ENCODE data around the gene GRIA3.

GRIA3 gene

DNA sequence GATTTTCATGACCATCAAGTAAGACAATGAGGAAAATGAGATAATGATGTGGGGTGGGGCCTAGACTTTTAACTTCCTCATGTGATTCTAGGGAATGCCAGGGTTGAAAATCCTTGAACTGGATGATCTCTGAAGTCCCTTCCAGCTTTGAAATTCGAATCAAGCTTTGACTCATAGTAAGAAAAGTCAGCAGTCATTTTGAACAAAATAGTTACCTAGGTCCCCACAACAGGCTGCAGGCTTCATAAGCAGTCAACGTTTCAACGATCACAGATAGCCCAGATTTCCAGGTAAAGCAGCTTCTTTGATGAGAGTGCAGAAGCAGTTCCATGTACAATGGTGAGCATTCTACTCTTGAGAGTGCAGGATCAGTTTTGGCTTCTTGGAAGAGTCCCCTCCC, 93.7 kb downstream of the GRIA3 start:
- no peak for DNase-seq

DNA sequence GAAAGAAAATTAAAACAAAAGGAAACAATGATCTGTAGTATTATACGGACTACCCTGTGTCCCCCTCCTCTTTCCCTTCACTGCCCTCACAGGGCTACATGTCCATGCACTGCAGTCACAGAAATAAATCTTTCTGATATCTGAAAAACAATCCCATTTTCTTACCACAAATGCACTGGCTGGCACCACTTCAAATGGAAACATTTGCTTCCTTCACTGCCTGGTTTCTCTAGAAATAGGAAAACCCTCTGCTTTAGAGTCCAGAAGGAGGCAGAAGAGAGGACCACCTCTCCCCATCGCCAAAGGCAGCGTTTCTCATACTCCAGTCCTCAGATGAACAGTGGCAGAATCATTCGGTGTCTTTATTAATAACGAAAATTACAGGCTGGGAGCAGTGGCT, 98.2 kb downstream of the GRIA3 start:
- DNase-seq, result no peak

DNA sequence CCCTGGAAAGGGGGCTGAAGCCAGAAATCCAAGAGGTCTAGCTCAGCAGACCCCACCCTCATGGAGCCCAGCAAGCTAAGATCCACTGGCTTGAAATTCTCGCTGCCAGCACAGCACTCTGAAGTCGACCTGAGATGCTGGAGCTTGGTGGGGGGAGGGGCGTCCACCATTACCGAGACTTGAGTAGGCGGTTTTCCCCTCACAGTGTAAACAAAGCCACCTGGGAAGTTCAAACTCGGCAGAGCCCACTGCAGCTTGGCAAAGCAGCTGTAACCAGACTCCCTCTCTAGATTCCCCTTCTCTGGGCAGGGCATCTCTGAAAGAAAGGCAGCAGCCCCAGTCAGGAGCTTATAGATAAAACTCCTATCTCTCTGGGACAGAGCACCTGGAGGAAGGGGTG, 99.3 kb downstream of the GRIA3 start:
- peak; percentile 34 for DNase-seq

DNA sequence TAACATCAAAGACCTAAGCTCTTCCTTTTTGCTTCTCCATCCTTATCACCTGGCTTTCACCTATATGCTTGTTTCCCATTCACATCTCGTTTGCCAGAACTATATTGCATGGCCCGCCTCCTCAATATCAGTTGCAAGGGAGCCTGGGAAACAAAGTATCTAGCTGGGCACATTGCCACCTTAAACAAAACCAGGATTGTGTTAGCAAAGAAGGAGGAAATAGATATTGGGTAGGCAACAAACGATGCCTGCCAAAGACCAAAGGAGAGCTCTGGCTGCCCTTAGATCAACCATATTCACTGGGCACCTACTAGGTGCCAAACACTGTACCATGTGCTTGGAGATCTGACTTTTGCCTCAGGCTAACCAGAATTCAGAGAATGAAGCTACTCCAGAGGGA, 107.5 kb downstream of the GRIA3 start:
- DNase-seq, result no peak

DNA sequence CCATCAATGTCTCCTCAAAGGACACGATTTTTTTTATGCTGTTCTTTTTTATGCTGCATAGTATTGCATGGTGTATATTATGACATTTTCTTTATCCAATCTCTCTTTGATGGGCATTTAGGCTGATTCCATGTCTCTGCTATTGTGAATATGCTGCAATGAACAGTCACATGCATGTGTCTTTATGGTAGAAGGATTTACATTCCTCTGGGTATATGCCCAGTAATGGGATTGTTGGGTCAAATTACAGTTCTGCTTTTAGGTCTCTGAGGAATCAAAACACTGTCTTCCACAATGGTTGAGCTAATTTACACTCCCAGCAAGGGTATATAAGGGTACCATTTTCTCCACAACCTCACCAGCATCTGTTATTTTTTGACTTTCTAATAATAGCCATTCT, 113.9 kb downstream of the GRIA3 start:
- DNase-seq, result no peak

DNA sequence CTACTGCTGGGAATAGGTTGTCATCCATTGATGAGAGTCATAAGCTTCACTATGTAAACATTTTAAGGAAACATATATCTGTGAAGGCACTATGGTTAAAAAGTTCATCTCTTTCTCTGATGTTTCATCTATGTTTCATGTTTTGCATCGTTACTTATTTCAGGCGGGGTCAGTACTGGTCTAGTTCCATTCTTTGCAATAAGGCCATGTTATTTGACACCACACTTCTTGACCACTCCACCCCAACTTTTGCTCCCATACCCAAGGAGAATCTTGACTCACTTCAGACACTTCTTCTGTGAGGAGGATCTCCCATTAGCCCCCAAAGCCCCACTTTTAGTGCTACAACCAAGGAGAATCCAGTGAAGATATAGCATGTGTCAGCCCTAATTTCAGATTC, 119.4 kb downstream of the GRIA3 start:
- DNase-seq, result no peak

DNA sequence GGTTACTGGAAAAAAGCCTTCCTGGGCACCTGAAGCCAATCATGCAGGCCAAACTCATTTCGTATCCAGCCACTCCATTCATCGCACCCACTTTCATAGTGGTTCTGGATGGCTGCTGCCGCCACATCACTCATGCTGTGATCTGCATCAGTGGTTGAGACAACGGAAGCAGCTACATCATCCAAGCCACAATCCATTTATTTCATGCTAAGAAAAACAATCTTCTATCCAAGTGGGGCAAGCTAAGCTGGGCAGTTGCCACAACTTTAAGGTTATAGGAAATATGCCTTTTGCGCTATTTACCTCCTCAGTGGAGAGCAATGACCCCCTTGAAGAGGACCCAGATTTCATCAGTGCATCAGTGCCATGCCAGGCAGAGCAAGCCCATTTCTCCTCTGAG, 124.6 kb downstream of the GRIA3 start:
- no peak for DNase-seq

DNA sequence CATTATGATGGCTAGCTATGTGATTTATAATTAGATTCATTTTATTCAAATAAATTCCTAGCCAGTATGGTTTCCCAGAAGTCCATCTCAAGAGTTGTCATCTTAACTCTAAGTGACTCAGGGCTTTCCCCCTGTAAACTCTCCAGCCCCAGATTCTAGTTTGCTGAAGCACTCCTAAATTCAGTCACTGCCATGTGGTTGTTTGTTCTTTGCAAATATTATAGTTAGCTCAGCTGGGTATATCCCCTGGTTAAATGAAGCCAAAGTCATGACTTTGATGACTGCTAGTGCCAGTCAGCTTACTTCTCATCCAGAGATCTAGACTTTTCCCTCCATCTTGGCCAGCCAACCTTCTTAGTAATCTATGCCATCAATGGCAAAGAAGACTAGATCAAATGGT, 126.0 kb downstream of the GRIA3 start:
- peak; percentile 19 for DNase-seq

DNA sequence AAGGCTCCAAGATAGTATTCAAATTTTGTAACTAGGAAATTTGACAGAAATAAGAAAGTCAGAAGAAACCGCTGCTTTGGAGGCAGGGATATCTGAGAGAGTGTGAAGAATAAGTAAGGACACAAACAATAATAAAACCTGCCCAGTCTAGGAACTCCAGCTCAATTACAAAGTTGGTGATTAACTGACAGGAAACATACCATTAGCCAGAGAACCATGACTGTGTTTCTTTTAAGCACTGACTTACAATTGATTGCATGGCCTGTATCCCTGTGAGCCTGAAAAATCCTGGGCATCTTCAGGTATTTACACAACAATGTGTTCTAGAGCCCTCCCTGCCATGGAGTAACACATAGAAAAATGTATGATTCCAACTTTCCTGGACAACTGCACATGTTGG, 127.4 kb downstream of the GRIA3 start:
- DNase-seq, result no peak

DNA sequence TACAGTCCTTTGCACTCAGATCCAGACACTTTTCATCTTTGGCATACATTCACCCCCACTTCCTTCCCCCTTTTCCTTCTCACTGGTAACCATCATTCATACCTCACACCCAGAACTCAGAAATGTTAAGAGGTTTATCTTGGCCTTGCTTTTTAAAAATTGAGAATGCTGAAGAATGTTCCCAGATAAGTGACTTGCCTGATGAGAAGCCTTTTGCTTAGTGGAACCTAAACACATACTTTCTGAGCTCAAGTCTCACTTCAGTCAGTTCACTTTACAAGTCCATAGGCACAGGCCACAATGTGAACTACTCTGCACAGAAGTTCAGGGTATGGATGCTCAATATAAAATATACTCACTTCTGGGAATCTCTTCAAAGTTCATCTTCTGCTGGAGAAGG, 129.4 kb downstream of the GRIA3 start:
- DNase-seq, result no peak

DNA sequence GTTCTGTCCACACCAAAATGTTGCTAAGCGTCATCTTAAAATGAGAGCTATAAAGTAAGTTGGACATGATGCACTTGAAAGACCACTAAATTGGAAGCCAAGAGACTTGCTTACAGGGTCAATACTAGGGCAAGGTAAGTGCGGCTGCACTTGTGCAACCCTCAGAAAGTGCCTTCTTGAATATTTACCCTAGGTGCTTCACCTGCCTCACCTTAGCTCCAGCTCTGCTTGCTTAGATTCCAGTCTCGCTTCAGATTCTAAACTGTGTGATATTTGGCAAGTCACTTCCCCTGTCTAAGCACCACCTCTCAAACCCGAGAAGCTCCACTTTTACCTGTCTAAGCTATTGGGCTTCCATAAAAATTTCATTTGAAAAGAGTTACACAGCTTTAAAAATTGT, 136.5 kb downstream of the GRIA3 start:
- no peak for DNase-seq

DNA sequence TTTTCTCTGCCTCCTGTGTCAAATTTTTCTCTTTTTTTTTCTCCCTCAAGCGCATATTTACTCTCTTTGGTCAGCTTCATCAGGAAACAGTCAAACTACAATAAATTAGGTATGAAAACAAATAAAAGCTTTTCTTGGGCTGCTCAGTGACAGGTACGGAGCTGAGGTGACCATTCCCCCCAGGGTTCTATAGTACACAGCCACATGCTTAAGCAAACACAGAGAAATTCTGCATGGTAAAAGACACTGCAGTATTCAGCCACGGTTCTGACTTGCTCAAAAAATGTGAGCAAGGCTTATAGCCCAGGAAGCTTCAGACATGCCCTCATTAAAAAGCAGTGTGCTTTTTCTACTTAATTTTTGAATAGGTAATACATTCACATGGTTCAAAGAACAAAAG, 138.5 kb downstream of the GRIA3 start:
- no peak for DNase-seq

DNA sequence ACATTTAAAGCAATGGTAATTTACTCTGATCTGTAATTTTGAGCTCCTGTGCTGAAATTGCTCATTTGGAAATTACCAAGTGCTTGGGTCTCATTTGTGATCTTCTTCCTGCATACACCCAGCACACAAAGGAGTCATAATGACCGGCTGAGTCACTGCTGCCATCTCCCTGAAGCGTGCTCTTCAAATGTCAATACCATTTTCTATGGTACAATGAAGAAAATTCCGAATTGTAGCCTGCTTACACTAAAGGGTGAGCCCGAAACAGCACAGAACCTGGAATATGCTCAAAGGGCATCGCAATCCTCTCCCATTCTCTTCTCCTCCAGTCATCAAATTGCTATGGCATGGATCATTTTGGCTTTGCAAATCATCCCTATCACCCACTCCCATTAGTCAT, 140.5 kb downstream of the GRIA3 start:
- no peak for DNase-seq

DNA sequence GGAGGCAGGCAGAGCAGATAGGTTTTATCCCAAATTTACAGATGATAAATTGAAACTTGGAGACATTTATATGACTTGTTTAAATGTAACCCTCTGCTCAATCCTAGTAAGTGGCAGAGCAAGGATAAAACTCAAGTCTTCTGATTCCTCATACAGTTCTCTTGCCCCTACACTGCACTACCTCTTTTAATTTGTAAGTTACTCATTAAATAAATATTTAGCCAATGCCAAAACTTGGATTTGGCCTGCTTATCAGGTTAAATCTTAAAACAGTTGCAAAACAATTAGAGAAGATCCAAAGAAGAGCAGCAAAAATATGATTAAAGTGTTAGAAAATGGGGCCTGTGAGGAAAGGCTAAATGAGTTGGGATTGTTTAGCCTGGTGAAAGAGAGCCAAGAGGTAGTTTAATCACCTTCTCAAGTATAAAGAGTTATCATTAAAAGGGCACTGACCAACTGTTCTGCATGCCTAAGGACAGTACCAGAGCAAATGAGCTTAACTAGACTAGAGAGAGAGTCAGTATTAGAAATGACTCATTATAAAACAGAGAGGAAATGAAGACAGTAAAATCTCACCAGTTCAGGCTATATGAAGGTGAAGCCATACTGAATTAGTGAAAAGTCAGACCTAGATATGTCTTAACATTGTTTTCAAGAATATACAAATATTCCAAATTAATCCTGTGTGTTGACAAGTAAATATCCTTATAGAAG, 146.3 kb downstream of the GRIA3 start:
- no peak for DNase-seq

DNA sequence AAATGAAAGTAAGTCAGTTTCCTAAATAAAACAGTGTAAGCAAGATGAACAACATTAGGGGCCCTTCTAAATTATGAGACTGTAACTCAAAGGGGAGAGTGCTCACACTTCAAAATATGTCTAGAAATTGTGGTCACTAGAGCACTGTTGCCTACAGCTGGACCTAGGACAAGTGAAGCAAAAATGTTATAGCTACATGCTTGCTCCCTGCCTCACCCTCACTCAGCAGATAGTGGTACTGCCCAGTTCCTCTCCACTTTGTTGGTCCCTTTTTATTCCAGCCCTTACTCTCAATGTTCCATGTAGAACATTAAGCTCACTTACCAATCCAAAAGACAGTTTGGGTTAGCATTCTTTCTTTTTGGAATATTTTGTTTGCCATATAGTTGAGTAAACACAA, 147.3 kb downstream of the GRIA3 start:
- no peak for DNase-seq

DNA sequence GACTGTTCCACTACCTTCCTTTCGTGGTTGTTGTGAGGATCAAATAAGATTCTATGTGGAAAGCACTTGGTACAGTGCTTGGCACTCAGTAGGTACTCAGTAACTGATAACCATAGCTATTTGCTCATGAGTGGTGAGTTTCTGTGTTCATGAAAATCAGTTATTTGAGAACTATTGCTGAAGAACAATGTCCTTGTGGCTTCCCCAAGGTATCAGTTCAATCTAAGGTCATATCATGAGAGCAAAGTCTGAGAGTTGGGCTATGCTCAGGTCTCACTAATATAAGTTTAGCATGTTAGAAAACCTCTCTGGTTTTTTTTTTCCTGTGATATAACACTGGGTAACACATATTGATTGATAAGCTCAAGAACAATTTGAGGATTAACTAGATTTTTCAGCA, 147.8 kb downstream of the GRIA3 start:
- no peak for DNase-seq

DNA sequence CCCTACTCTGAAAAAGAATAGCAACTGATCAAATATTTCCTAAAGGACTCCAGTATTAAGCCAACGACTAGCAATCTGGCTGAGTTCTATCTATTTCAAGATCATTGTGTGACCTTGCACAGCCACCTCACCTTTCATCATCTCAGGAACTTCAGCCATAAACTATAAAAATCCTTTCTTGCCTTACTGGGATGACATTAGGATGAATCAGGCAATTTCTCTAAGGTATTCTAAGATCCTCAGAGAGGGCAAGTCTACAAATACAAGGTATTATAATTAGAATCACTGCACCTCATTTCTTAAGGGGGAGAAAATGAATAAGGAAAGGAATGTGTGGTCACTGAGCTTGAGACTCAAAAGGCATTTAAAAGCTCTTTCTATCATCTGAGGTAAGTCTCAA, 152.6 kb downstream of the GRIA3 start:
- no peak for DNase-seq

DNA sequence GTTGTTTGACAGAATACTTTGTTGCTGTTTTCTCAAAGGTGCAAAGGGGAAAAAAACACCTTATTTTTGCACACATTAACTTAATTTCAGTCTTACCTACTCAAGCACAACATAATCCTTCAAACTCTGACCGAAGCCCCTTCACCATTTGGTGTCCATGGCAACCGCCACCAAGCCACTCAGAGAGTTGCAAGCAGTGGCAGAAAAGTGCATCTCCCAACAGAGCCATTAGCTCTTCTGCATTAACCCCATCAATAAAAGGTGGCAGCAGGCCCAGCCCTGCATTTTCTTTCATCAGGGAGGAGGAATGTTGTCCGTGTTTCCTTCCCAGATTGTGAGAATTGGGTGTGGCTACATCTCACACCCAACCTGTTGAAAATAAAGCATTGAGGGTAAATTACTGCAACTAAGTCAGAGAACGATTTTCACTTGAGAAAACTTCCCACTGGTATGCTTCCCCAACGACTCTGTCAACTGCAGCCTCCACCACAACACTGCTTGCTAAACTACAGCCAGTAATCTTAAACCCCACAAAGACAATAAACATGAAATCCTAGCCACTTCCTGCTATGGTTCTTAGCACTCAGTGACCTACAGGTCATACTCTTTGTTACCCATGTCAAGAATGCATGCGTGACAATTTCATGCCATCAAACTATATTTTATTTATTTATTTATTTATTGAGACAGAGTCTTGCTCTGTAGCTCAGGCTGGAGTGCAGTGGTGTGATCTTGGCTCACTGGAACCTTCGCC, 154.0 kb downstream of the GRIA3 start:
- DNase-seq, result no peak

DNA sequence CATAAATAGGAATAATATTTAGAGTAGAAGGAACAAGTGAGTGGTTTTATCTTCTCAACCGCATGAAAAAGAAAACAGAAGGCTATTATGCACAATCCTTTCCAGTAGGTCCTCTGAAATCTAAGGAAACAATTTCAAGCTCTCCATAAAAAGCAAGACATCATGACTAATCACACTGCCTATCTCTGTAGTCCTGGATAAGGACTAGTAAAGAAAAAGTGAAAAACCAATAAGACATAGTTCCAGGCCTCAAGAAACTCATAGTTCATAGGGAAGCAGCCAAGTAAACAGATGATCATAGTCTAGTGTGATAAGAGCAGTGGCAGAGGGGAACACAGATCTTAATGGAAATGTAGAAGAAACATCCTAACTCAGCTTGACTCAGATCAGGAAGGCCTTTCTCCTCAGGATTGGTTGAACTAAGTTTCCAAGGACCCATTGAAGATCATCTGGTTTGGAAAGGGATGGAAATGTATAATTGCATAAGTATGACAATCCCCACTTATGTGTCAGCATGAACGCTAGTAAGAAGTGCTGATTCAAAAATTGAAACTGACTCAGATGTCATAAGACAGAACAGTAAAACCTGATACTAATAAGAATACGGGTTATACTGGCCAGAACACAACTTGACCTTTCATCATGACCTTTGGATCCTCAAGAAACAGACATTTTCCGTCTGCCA, 155.3 kb downstream of the GRIA3 start:
- no peak for DNase-seq

DNA sequence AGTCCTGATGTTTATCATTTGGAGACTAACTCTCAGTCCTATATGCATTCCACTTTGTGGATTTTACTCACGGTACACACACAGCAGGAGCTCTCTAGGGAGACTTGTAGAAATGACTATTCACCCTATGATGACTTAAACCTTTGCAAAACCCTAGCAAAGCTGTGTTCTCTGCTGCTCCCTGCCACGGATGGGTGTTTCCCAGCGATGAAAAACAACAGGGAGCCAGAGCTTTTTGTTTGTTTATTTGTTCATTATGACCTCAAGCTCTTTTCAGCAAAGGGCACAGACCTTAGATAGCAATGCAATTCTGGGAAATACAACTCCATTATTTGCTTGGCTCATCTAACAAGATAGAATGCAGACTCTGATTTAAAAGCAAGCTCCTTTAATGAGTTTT, 156.6 kb downstream of the GRIA3 start:
- no peak for DNase-seq

DNA sequence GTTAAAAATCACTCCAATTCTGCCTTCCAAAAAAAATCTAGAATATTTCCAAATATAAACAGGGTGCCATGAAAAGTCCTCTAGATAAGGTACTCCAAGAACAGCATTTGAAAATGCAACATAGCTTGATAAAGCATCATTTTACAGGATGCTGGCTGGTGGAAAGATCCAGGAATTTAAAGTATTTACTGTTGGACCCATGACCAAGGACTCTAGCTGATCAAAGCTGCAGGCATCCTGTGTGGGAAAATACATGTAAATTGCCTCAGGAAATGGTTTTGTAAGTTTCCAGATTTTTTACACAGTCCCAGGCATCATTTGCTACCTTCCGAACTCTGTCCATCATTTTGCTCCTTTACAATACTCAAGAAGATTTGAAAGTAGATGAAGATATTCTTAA, 164.4 kb downstream of the GRIA3 start:
- no peak for DNase-seq

DNA sequence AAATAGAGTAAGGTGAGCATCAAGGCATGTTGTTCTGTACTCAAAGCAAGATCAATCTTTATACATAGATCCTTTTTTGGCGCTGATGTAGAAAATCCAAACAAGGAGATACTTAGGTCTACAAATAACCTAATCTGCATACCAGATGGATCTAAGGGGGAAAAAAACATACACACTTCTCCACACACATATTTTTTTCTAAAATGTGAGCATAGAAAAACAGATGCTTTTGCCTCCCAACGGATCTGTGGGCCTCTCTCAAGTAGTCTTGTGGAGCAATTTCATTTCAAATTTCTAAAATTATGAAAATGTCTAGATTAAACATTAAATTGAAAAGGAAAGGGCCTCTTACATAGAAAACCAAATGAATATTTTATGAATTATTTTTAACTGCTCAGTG, 166.1 kb downstream of the GRIA3 start:
- DNase-seq, result no peak

DNA sequence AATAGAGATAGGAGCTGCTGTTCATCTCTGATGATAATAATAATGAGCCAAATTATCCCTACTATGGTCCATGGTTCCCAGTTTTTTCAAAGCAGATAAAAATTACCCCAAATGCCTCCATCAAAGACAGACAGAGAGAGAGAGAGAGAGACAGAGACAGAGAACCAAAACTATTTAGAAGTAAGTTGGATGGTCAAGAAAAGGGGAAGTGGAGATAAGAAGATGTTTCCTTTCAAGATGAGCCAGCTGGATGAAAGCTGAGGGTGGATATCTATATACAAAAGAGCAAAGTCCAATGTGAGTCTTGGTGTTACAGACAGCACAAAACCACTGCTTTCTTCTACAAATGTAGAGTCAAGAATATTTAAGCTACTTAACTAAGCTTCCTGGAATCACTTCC, 173.9 kb downstream of the GRIA3 start:
- no peak for DNase-seq

DNA sequence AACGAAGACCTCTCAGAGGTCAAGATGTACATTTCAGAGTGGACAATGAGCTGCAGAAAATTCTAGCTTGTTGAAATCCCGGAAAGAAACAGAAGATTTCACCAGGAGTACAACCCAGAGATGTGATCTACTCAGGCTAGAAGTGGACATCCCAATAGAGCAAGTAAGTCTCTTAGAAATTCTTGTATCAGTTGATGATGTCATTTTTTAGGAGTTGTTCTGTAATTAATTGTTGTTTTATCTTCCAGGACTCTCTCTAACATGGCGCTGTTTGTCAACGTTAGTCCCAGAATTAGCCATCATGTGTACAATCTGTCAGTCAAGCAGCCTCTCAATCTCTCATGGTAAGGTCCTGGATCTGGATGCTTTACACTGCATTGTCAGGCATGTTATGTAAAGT, 174.4 kb downstream of the GRIA3 start:
- DNase-seq, result no peak
